Transverse colon (tissue), 4 donors: ENCODE results near the gene CHIT1. TPM values are rescaled to one million over a fixed set of nuclear protein-coding genes. Genes with fewer than 3 reads are reported as not detected.

ENCODE experiments used
- DNase-seq: peaks from one replicate; pipeline ENCODE4 v3.0.0-alpha.2; 2019
- H3K27ac ChIP-seq, 4 donors: fragments of 200-600 bp; sonication (generic); 2 replicates each; pipeline ENCODE4 v1.5.1; 2016 to 2018; ENCODE audit warnings: inconsistent platforms in 4 of 4
- H3K27me3 ChIP-seq: fragments of 200-600 bp; sonication (generic); 2 replicates; pipeline ENCODE4 v1.5.1; 2017; ENCODE audit warnings: inconsistent platforms
- H3K36me3 ChIP-seq, 4 donors: fragments of 200-600 bp; sonication (generic); 2 replicates each; pipeline ENCODE4 v1.5.1; 2017 to 2019; ENCODE audit warnings: inconsistent platforms in 4 of 4
- H3K4me1 ChIP-seq, 4 donors: fragments of 200-600 bp; sonication (generic); 2 replicates each; pipeline ENCODE4 v1.5.1; 2017 to 2020; ENCODE audit warnings: inconsistent platforms in 4 of 4
- H3K4me3 ChIP-seq, 4 donors: fragments of 200-600 bp; sonication (generic); 1 replicate in 1 of 4; 2 replicates in 3 of 4; pipeline versions ENCODE4 v1.5.1 to v1.6.1; 2017 to 2019; ENCODE audit warnings: inconsistent platforms in 4 of 4
- H3K9me3 ChIP-seq, 2 donors: fragments of 200-600 bp; sonication (generic); 2 replicates each; pipeline ENCODE4 v1.5.1; 2017 to 2019; ENCODE audit warnings: inconsistent platforms in 2 of 2
- EP300 ChIP-seq: sonication (generic); formaldehyde crosslinking; IDR thresholded peaks from one replicate; pipeline ENCODE4 v1.6.1; 2017; ENCODE audit warnings: antibody characterized with exemption, low read depth
- POLR2A ChIP-seq: fragments of 450-650 bp; IDR thresholded peaks from one replicate; pipeline ENCODE4 v1.6.1; 2016; ENCODE audit warnings: antibody characterized with exemption, mild to moderate bottlenecking, moderate library complexity
- POLR2AphosphoS5 ChIP-seq, 3 donors: sonication (generic); formaldehyde crosslinking; IDR thresholded peaks; one replicate each; pipeline ENCODE4 v1.6.1; 2016; ENCODE audit warnings: antibody characterized with exemption in 3 of 3
- WGBS, 2 donors: methylation state at CpG; one replicate each; pipeline ENCODE4 v1.1.5; 2018; ENCODE audit warnings: low coverage in 1 of 2; 5-methylcytosine and 5-hydroxymethylcytosine counted together
- in situ Hi-C, 4 donors: fragments of 200-750 bp; cut with MboI; loops; one replicate each; pipeline versions ENCODE4 v1.15.0 to v1.15.1; 2017; ENCODE audit warnings: low sequenced_read_pairs in 3 of 4, low pct_ligation_motif_present in 1 of 4, low pct_unique_long_range_greater_than_20kb in 1 of 4
- intact Hi-C: fragments of 100-400 bp; cut with DNase I; formaldehyde crosslinking; loops from one replicate; pipeline ENCODE4 v1.15.1; 2023; ENCODE audit warnings: low total_unique reads
- total RNA-seq, 4 donors: library from RNA; depleted of rRNA; stranded (reverse); fragments of >200 nt; gene quantifications; one replicate each; pipeline ENCODE4 v1.1.0, GENCODE V29; 2016
- TF ChIP-seq, protein P1 (sequence below), 5 experiments: fragments of 200-600 bp in 3 of 5; fragments of 450-650 bp in 2 of 5; sonication (generic) in 3 of 5; IDR thresholded peaks; 1 replicate in 2 of 5; 2 replicates in 3 of 5; pipeline ENCODE4 v1.5.1; 2016 to 2017; ENCODE audit warnings: antibody characterized with exemption in 5 of 5, inconsistent platforms in 3 of 5, mild to moderate bottlenecking in 2 of 5, moderate library complexity in 1 of 5

The CHIT1 gene
- total RNA-seq, 4 donors from 2014 or later = 0.79 TPM; not detected in 3

DNA sequence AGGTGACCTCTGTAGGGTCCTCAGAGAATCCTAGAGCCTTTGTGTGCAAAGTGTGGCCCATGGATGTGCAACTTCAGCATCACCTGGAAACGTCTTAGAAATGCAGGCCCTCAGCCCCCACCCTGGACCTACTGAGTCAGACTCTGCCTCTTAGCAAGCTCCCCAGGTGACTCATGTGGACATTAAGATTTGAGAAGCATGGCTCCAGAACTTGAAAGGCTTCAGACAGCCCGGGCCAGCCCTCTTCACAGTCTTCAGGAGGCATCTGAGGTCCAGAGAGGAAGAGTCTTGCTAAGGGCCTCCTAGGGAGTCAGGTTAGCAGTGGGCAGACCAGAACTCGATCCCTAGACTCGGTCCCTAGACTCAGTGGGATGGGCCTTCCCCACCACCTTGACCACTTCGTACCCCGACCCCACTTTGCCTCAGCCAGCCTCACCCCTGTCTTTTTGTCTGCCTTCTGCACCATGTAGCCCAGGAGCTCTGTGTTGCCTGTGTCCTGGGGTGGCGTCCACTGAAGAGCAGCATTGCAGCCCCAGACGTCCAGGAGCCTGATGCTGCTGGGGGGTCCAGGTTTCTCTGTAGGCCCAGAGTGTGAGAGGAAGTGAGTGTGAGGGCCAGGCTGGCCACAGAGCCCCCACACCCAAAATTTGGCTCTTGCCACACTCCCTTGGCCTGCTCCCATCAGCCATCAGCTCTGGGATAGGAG lies 58.7 kb downstream of the CHIT1 start:
- no peak for DNase-seq
- intact Hi-C loops = loop anchor here (1.0 kb wide), 1 partner anchor 130 kb away; no protein-coding TSS in a partner anchor
- H3K4me1 ChIP-seq = peaks cover 0 to 15% (median 4%) of the 10 kb centered on the region in 4 donors
- no peak for TF ChIP-seq EP300
- no peak for TF ChIP-seq POLR2A
- TF ChIP-seq, protein P1, sequence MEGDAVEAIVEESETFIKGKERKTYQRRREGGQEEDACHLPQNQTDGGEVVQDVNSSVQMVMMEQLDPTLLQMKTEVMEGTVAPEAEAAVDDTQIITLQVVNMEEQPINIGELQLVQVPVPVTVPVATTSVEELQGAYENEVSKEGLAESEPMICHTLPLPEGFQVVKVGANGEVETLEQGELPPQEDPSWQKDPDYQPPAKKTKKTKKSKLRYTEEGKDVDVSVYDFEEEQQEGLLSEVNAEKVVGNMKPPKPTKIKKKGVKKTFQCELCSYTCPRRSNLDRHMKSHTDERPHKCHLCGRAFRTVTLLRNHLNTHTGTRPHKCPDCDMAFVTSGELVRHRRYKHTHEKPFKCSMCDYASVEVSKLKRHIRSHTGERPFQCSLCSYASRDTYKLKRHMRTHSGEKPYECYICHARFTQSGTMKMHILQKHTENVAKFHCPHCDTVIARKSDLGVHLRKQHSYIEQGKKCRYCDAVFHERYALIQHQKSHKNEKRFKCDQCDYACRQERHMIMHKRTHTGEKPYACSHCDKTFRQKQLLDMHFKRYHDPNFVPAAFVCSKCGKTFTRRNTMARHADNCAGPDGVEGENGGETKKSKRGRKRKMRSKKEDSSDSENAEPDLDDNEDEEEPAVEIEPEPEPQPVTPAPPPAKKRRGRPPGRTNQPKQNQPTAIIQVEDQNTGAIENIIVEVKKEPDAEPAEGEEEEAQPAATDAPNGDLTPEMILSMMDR (IDR thresholded peaks at IDR 0.05) = no peak
- no peak for TF ChIP-seq POLR2AphosphoS5 (IDR thresholded peaks at IDR 0.05)
- no peaks in the 10 kb centered on the region for H3K27me3 ChIP-seq
- in situ Hi-C loops = no loop called here
- no peaks in the 10 kb centered on the region for H3K36me3 ChIP-seq
- H3K4me3 ChIP-seq = no peak overlapping the region
- H3K9me3 ChIP-seq = no peaks in the 10 kb centered on the region
- WGBS, 2 donors = 84% methylated on average over 8 of the region's 8 CpGs; no CpG with 5 or more reads in 1 of the 2 donors
- no peak overlapping the region for H3K27ac ChIP-seq

DNA sequence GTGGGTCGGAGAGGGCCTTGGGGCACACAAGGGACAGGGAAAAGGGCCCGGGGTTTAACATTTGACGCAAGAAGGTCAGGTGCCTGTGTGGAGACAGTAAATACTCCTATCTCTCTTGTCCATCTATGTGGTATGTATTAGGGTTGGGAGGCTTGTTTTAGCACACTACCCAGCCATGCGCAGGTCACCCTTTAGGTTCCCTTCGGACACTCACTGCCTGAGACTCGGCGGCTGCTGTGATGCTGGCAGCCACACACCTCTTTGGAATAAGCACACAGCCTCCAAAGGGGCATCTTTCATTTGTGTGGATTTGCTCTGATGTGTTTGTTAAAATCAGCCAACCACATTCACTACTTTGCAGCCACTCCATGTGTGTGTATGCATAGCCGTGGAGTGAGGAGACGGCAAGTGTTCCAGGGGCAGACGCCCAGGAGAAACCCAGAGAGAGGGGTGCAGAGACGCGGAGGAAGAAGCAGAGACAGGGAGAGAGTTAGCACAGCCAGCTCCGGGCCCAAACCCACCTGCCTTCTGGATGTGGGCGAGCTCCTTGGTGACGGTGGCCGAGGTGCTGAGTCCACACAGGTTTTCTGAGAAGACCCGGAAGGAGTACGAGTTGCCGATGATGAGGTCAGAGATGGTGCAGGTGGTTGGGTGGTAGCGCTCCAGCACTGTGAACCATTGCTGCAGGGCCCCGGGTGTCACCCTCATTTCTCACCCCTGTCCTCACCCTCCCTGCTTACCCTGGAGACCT lies 59.5 kb downstream of the CHIT1 start:
- Histone ChIP-seq H3K27ac (no peak overlapping the region), H3K4me1 (peaks cover 0 to 10% (median 4%) of the 10 kb centered on the region in 4 donors), H3K27me3 (no peaks in the 10 kb centered on the region), H3K9me3 (no peaks in the 10 kb centered on the region), H3K4me3 (no peak overlapping the region), H3K36me3 (no peaks in the 10 kb centered on the region)
- in situ Hi-C loops = no loop called here
- intact Hi-C loops = loop anchor here (5.0 kb wide), 1 partner anchor 1713 kb away; no protein-coding TSS in a partner anchor
- WGBS, 2 donors = 58 to 89% methylated on average over 2 to 21 of the region's 21 CpGs
- no peak for DNase-seq
- TF ChIP-seq POLR2A (no peak), EP300 (no peak), POLR2AphosphoS5 (IDR thresholded peaks at IDR 0.05) (no peak)
- TF ChIP-seq, protein P1 (IDR thresholded peaks at IDR 0.05) = no peak

DNA sequence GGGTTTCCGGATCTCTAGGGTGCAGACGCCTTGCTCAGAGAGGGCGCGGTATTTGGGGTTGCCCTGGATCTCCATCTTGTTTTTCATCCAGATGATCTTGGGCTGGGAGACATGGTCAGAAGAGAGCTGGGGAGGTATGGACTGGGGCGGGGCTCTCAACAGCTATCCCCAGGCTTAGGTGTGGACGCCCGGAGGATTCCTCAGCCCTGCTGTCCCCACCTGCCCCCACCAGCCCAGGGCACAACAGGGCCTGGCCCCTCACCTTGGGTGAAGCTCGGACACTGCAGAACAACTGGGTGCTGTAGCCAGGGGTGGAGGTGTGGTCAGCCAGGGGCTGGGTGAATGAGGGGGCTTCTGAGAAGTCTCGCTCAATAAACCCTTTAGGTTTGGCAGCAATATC lies 60.5 kb downstream of the CHIT1 start:
- no peak overlapping the region for H3K4me3 ChIP-seq
- TF ChIP-seq POLR2AphosphoS5 (IDR thresholded peaks at IDR 0.05) = no peak
- no peaks in the 10 kb centered on the region for H3K27me3 ChIP-seq
- no peak for DNase-seq
- 83 to 87% methylated on average over 1 to 9 of the region's 9 CpGs for WGBS, 2 donors
- peaks cover 0 to 10% (median 4%) of the 10 kb centered on the region in 4 donors for H3K4me1 ChIP-seq
- intact Hi-C loops = loop anchor here (5.0 kb wide), 1 partner anchor 1712 kb away; no protein-coding TSS in a partner anchor
- in situ Hi-C loops = no loop called here
- no peaks in the 10 kb centered on the region for H3K36me3 ChIP-seq
- H3K9me3 ChIP-seq = no peaks in the 10 kb centered on the region
- H3K27ac ChIP-seq = no peak overlapping the region

DNA sequence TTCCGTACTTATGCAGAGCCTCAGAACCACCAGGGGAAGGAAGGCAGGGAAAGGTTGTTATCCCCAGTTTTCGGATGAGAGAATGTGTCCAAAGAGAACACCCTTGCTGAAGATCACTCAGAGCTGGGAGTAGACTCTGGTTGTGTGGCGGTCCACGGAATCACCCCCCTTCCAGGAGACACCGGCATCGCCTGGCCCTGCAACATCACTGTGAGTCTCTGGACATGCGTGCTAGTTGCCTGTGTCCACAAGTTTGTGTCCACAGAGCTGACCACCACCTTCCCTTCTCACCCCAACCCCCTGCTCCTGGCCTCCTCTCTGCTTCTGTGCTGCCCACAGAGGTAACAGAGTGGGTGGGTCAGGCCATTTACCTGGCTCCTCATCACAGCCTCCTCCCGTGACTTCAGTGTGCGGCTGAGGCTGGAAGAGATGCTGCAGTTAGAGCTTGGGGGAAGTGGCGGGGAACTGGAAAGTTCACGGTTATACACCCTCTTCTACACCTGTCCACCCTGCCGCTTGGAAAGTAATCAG lies 61.2 kb downstream of the CHIT1 start:
- DNase-seq = no peak
- Histone ChIP-seq H3K9me3 (no peaks in the 10 kb centered on the region), H3K4me3 (no peak overlapping the region), H3K36me3 (no peaks in the 10 kb centered on the region), H3K27ac (no peak overlapping the region), H3K4me1 (peaks cover 0 to 10% (median 4%) of the 10 kb centered on the region in 4 donors), H3K27me3 (no peaks in the 10 kb centered on the region)
- TF ChIP-seq POLR2AphosphoS5 (IDR thresholded peaks at IDR 0.05) = no peak
- no peak for TF ChIP-seq EP300
- TF ChIP-seq, protein P1 (IDR thresholded peaks at IDR 0.05) = no peak
- no peak for TF ChIP-seq POLR2A
- 78% methylated on average over 12 of the region's 12 CpGs; no CpG with 5 or more reads in 1 of the 2 donors for WGBS, 2 donors
- intact Hi-C loops (loop anchor here (5.0 kb wide), 1 partner anchor 1711 kb away; no protein-coding TSS in a partner anchor), in situ Hi-C loops (no loop called here)
